Calu3 (cell line): ENCODE measurements around the gene TUBGCP6. TPM values are rescaled to one million over a fixed set of nuclear protein-coding genes. Genes with fewer than 3 reads are reported as not detected.

ENCODE experiments used
- BruUV-seq: library from RNA; stranded (reverse); fragments of 400-500 nt; replicated peaks from 2 replicates; lab custom pipeline; 2021; lab: Mats Ljungman, UMichigan
- CTCF ChIA-PET: fragments of 300-600 bp; sonication (Branson Sonifier 250); formaldehyde crosslinking; loops from one replicate; lab custom pipeline; 2022; ENCODE audit warnings: antibody characterized with exemption; lab: Charles Lee
- DNase-seq: peaks from one replicate; pipeline ENCODE4 v3.0.0; 2022
- H3K27ac Mint-ChIP-seq: one replicate; pipeline ENCODE4 v1.8.0; 2022; ENCODE audit warnings: mixed read lengths; ENCODE audit not compliant: unreplicated experiment
- H3K27me3 Mint-ChIP-seq: one replicate; pipeline ENCODE4 v1.8.0; 2022; ENCODE audit warnings: mixed read lengths; ENCODE audit not compliant: unreplicated experiment
- H3K36me3 Mint-ChIP-seq: one replicate; pipeline ENCODE4 v1.8.0; 2022; ENCODE audit warnings: mild to moderate bottlenecking, moderate library complexity, mixed read lengths; ENCODE audit not compliant: insufficient read depth, unreplicated experiment
- H3K4me1 Mint-ChIP-seq: one replicate; pipeline ENCODE4 v1.8.0; 2022; ENCODE audit warnings: mild to moderate bottlenecking, low read depth, mixed read lengths; ENCODE audit not compliant: unreplicated experiment
- H3K4me3 Mint-ChIP-seq: one replicate; pipeline ENCODE4 v1.8.0; 2022; ENCODE audit warnings: mild to moderate bottlenecking, low read depth, moderate library complexity, mixed read lengths; ENCODE audit not compliant: unreplicated experiment
- H3K9me3 Mint-ChIP-seq: one replicate; pipeline ENCODE4 v1.8.0; 2022; ENCODE audit warnings: low read depth, mixed read lengths; ENCODE audit not compliant: unreplicated experiment
- intact Hi-C: fragments of 100-400 bp; cut with micrococcal nuclease; formaldehyde crosslinking; loops from one replicate; pipeline ENCODE4 v1.10.0; 2022; ENCODE audit not compliant: unreplicated experiment
- total RNA-seq: library from RNA; stranded (reverse); gene quantifications from 2 replicates; pipeline ENCODE4 v1.2.3, GENCODE V29; 2022
- TF ChIP-seq, protein P1 (sequence below): fragments of 200-600 bp; IDR thresholded peaks from one replicate; pipeline ENCODE4 v1.8.0; 2022; ENCODE audit warnings: antibody characterized with exemption; ENCODE audit not compliant: unreplicated experiment

TUBGCP6 gene
- total RNA-seq, 1 experiment from 2014 or later, result 49.7 TPM

DNA sequence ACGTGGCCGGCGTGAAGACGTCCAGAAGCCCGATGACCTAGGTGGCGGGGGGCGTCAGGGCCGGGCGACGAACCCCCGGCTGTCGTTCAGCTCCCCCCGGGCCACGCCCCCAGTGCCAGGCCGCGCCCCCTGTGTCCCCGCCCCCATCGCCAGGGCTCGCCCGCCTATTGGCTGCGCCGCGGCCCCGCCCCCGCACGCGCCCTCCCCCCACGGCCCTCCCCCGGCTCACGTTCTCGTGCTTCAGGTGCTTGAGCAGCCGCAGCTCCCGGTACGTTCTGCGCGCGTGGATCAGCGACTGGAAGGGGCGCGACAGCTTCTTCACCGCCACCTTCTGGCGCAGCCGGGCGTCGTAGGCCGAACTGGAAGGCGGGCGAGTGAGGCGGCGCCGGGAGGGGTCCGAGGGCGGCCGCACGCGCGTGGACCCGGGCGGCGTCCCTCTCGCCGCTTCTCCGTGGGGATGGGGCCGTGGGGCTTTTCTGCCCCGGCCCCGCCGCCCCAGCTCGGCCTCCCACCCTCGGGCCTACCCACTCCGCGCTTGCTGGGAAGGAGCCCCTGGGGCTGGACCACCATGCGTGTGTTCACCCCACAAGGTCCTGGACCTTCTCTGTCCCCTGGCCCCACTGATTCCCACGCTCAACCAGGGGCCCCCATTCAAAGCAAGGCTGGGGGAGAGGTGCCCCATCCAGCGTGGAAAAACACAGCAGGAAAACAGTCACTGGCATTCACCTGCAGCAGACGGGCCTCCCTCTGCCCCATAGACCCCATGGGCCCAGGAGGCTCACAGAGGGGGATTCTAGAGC is 23.0 kb upstream of the TUBGCP6 start:
- Mint-ChIP-seq H3K4me1 (peaks cover 14% of the 10 kb centered on the region), H3K4me3 (no peak overlapping the region), H3K27me3 (no peaks in the 10 kb centered on the region), H3K36me3 (peaks cover 35% of the 10 kb centered on the region), H3K27ac (no peak overlapping the region), H3K9me3 (no peaks in the 10 kb centered on the region)
- intact Hi-C loops, result no loop called here
- CTCF ChIA-PET, result no interaction called here
- TF ChIP-seq, protein P1, sequence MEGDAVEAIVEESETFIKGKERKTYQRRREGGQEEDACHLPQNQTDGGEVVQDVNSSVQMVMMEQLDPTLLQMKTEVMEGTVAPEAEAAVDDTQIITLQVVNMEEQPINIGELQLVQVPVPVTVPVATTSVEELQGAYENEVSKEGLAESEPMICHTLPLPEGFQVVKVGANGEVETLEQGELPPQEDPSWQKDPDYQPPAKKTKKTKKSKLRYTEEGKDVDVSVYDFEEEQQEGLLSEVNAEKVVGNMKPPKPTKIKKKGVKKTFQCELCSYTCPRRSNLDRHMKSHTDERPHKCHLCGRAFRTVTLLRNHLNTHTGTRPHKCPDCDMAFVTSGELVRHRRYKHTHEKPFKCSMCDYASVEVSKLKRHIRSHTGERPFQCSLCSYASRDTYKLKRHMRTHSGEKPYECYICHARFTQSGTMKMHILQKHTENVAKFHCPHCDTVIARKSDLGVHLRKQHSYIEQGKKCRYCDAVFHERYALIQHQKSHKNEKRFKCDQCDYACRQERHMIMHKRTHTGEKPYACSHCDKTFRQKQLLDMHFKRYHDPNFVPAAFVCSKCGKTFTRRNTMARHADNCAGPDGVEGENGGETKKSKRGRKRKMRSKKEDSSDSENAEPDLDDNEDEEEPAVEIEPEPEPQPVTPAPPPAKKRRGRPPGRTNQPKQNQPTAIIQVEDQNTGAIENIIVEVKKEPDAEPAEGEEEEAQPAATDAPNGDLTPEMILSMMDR, result no peak
- DNase-seq, result no peak
- no TSS peak for BruUV-seq

DNA sequence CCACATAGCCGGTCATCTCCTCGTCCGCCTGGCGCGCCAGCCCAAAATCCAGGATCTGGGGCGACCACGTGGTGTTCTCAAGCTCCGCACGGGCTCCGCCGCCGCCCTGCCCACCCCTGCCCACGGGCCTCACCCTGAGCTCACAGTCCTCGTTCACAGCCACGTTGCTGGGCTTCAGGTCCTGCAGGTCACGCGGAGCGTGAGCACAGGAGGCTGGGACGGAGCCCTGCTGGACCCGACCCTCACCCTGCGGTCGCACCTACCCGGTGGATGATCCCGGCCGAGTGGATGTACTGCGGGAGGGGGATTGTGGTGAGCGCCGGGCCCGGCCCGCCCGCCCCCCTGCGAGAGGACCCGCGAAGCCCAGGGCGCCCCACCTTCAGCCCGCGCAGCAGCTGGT is 22.2 kb upstream of the TUBGCP6 start:
- DNase-seq, result no peak
- H3K9me3 Mint-ChIP-seq, result no peaks in the 10 kb centered on the region
- CTCF ChIA-PET, result no interaction called here
- peaks cover 21% of the 10 kb centered on the region for H3K4me1 Mint-ChIP-seq
- intact Hi-C loops, result no loop called here
- H3K4me3 Mint-ChIP-seq, result no peak overlapping the region
- H3K27ac Mint-ChIP-seq, result no peak overlapping the region
- peaks cover 35% of the 10 kb centered on the region for H3K36me3 Mint-ChIP-seq
- no peaks in the 10 kb centered on the region for H3K27me3 Mint-ChIP-seq
- BruUV-seq, result no TSS peak
- TF ChIP-seq, protein P1, result no peak

DNA sequence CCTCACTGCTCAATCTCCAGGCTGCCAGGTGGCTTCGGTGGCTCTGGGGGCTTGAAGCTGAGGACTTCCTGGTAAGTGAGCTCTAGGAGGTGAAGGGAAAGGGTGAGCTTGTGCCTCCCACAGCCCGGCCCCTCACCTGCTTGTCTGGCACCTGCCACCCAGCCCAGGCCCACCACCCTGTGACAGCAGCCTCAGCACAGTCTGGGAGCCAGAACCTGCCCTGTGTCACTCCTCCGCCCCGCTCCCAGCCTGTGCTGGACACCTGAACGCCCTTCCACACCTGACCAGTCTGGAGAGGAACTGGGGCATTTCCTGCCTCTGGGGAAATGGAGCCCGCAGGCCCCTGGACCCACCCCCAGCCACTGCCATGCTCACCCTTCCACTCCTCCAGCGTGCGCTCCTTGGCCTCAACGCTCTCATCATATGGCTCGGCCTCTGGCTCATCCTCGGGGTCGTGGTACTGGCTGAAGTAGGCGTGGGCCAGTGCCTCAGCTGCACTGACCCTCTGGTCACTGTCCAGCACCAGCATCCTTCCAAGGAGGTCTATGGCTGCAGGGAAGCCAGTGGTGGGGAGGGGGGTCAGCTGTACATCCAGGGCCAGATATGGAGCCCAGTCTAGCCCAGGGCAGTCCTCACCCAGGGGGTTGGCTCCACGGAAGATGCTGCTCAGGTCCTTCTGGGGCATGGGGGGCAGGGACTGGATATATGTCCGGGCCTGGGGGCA is 20.3 kb upstream of the TUBGCP6 start:
- TF ChIP-seq, protein P1, result no peak
- intact Hi-C loops, result no loop called here
- DNase-seq, result no peak
- BruUV-seq, result no TSS peak
- H3K36me3 Mint-ChIP-seq, result peaks cover 27% of the 10 kb centered on the region
- H3K4me3 Mint-ChIP-seq, result no peak overlapping the region
- H3K4me1 Mint-ChIP-seq, result peaks cover 24% of the 10 kb centered on the region
- no peaks in the 10 kb centered on the region for H3K9me3 Mint-ChIP-seq
- CTCF ChIA-PET, result no interaction called here
- no peaks in the 10 kb centered on the region for H3K27me3 Mint-ChIP-seq
- H3K27ac Mint-ChIP-seq, result no peak overlapping the region

DNA sequence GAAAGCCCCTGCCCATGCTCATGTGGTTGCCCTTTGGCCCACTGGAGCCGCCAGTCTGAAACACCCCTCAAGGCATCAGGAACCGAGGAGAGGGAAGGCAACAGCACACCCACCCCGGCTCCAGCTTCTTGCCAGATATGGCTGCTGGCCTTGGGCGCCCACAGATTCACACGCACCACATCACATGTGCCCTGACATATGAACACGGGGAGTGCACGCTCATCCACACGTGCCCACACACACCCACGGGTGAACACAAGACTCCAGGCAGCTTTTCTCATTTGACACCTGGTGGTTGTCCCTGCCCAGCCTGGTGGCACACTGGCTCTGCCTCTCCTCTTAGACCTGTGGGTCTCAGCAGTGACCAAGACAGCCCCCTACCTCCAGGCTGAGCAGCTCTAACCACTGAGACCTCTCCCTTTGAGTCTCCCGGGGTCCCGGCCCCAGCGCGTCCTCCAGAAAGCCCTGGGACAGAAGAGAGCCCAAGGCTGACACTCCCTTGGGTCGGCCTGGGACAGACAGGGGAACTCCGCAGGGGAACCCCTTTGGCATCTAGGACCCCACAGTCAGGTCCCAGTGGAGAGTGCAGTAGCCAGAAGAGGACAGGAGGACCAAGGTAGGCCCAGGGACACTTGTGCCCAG is 19.4 kb upstream of the TUBGCP6 start:
- H3K4me1 Mint-ChIP-seq, result peaks cover 20% of the 10 kb centered on the region
- H3K27me3 Mint-ChIP-seq, result no peaks in the 10 kb centered on the region
- peaks cover 22% of the 10 kb centered on the region for H3K36me3 Mint-ChIP-seq
- TF ChIP-seq, protein P1, result no peak
- H3K4me3 Mint-ChIP-seq, result no peak overlapping the region
- no peaks in the 10 kb centered on the region for H3K9me3 Mint-ChIP-seq
- CTCF ChIA-PET, result no interaction called here
- DNase-seq, result no peak
- intact Hi-C loops, result no loop called here
- BruUV-seq, result no TSS peak
- H3K27ac Mint-ChIP-seq, result no peak overlapping the region
